Measurements from ENCODE around the gene PTPRT. TPM values are rescaled to one million over a fixed set of nuclear protein-coding genes. Genes with fewer than 3 reads are reported as not detected.

Gene PTPRT
- total RNA-seq, 1 experiment from 2014 or later: not detected

- ATAC-seq: no peak
- Histone ChIP-seq H3K9me3 (ENCODE audit: low read length) (no peaks in the 10 kb centered on the region), H3F3A (ENCODE audit: low read length, unreplicated experiment) (no peaks in the 10 kb centered on the region), H3K36me3 (ENCODE audit: low read depth, low read length) (no peaks in the 10 kb centered on the region), H3K4me2 (ENCODE audit: low read length) (no peak overlapping the region), H3K9ac (ENCODE audit: low read length) (no peak overlapping the region), H4K20me1 (ENCODE audit: low read length) (no peaks in the 10 kb centered on the region), H3K4me3 (ENCODE audit: low read length) (no peak overlapping the region), H3K27ac (ENCODE audit: low read length) (no peak overlapping the region), H3K4me1 (ENCODE audit: insufficient read depth, low read length) (no peaks in the 10 kb centered on the region), H2AFZ (ENCODE audit: low read length) (no peak overlapping the region), H3K9me2 (replicated peaks; ENCODE audit: low read length) (no peaks in the 10 kb centered on the region), H3K79me2 (ENCODE audit: low read length) (no peaks in the 10 kb centered on the region), H3K27me3 (ENCODE audit: low read length) (peaks cover 29% of the 10 kb centered on the region)
- POLR2A ChIA-PET (ENCODE audit: unreplicated experiment): no interaction called here
- BruUV-seq (replicated peaks): no TSS peak
- TF ChIP-seq CTCF (conservative IDR thresholded peaks at IDR 0.05; ENCODE audit: low read depth, low read length) (no peak), EZH2phosphoT487 (IDR thresholded peaks at IDR 0.05; ENCODE audit: borderline replicate concordance, low read length) (no peak)
- intact Hi-C loops (cut with micrococcal nuclease): no loop called here
- CTCF ChIA-PET: no interaction called here
- DNase-seq: no peak
Observed at GRCh38 chr20:43220612-43221011, 30.9 kb upstream of the PTPRT start.

- ChIA-PET POLR2A (ENCODE audit: unreplicated experiment) (no interaction called here), CTCF (no interaction called here)
Observed at GRCh38 chr20:43210901-43211300, 21.2 kb upstream of the PTPRT start.

DNA sequence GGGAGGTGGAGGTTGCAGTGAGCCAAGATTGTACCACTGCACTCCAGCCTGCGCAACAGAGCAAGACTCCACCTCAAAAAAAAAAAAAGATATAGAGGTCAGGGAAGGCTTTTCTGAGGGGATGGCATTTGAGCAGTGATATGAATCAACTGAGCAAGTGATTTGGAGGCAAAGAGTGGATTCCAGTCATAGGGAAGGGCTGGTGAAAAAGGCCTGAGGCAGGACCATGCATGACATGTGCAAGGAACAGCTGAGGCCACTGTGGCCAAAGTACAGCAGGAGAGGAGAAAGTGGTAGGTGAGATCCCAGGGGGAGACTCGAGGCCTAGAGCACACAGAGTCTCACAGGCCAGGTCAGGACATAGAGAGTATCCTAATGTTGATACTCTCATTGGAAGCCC lies 20.1 kb upstream of the PTPRT start:
- ATAC-seq: no peak
- no peak for DNase-seq
- no peaks in the 10 kb centered on the region for H3F3A ChIP-seq (ENCODE audit: low read length, unreplicated experiment)
- CTCF ChIA-PET: no interaction called here
- no TSS peak for BruUV-seq (replicated peaks)
- H3K4me3 ChIP-seq (ENCODE audit: low read length): no peak overlapping the region
- H3K9me2 ChIP-seq (replicated peaks; ENCODE audit: low read length): no peaks in the 10 kb centered on the region
- H2AFZ ChIP-seq (ENCODE audit: low read length): no peak overlapping the region
- no peaks in the 10 kb centered on the region for H3K36me3 ChIP-seq (ENCODE audit: low read depth, low read length)
- H4K20me1 ChIP-seq (ENCODE audit: low read length): no peaks in the 10 kb centered on the region
- H3K9ac ChIP-seq (ENCODE audit: low read length): no peak overlapping the region
- no peaks in the 10 kb centered on the region for H3K9me3 ChIP-seq (ENCODE audit: low read length)
- intact Hi-C loops (cut with micrococcal nuclease): no loop called here
- no peak for TF ChIP-seq EZH2phosphoT487 (IDR thresholded peaks at IDR 0.05; ENCODE audit: borderline replicate concordance, low read length)
- no peak for TF ChIP-seq EZH2 (IDR thresholded peaks at IDR 0.05; ENCODE audit: low read length, unreplicated experiment)
- no peak for TF ChIP-seq CTCF (conservative IDR thresholded peaks at IDR 0.05; ENCODE audit: low read depth, low read length)
- POLR2A ChIA-PET (ENCODE audit: unreplicated experiment): no interaction called here
- H3K27ac ChIP-seq (ENCODE audit: low read length): no peak overlapping the region
- no peaks in the 10 kb centered on the region for H3K4me1 ChIP-seq (ENCODE audit: insufficient read depth, low read length)
- no peaks in the 10 kb centered on the region for H3K27me3 ChIP-seq (ENCODE audit: low read length)
- H3K4me2 ChIP-seq (ENCODE audit: low read length): no peak overlapping the region
- H3K79me2 ChIP-seq (ENCODE audit: low read length): no peaks in the 10 kb centered on the region

More at GRCh38 chr20:43210901-43211300, 21.2 kb upstream of the PTPRT start:
- Histone ChIP-seq H4K20me1 (ENCODE audit: low read length) (no peaks in the 10 kb centered on the region), H3F3A (ENCODE audit: low read length, unreplicated experiment) (no peaks in the 10 kb centered on the region), H3K9ac (ENCODE audit: low read length) (no peak overlapping the region), H3K9me2 (replicated peaks; ENCODE audit: low read length) (no peaks in the 10 kb centered on the region), H3K9me3 (ENCODE audit: low read length) (no peaks in the 10 kb centered on the region), H3K79me2 (ENCODE audit: low read length) (no peaks in the 10 kb centered on the region), H3K36me3 (ENCODE audit: low read depth, low read length) (no peaks in the 10 kb centered on the region), H3K27ac (ENCODE audit: low read length) (no peak overlapping the region), H3K4me1 (ENCODE audit: insufficient read depth, low read length) (no peaks in the 10 kb centered on the region), H3K4me3 (ENCODE audit: low read length) (no peak overlapping the region), H2AFZ (ENCODE audit: low read length) (no peak overlapping the region), H3K4me2 (ENCODE audit: low read length) (no peak overlapping the region), H3K27me3 (ENCODE audit: low read length) (0 out of 2 replicates have a peak, but pooled peaks cover 6% of the 10 kb centered on the region)
- no peak for TF ChIP-seq EZH2 (IDR thresholded peaks at IDR 0.05; ENCODE audit: low read length, unreplicated experiment)
- TF ChIP-seq CTCF (conservative IDR thresholded peaks at IDR 0.05; ENCODE audit: low read depth, low read length): no peak
- no peak for TF ChIP-seq EZH2phosphoT487 (IDR thresholded peaks at IDR 0.05; ENCODE audit: borderline replicate concordance, low read length)
- no peak for ATAC-seq
- BruUV-seq (replicated peaks): no TSS peak
- intact Hi-C loops (cut with micrococcal nuclease): no loop called here
- no peak for DNase-seq

Data from PC-3 (cell line).